ENCODE measurements around the gene SAAL1. TPM values are rescaled to one million over a fixed set of nuclear protein-coding genes. Genes with fewer than 3 reads are reported as not detected.

Gene SAAL1
- total and polyA plus RNA-seq, 2 donors (not counting 1 experiment from before 2014, with no cell fraction given): 12.8 to 35.2 TPM

Small RNAs within 50 kb of the gene (small RNA-seq; reads per million reads assigned to genes)
- not detected for gene HIGD1AP5 (ENCODE audit: insufficient read length, low read depth, low replicate concordance)

Other genes starting within 250 kb of the SAAL1 start
- gene SERGEF, start 93.0 kb downstream of the SAAL1 start, total RNA-seq: 52.5 and 54.3 TPM in 2 replicates
- 24.2 and 26.0 TPM in 2 replicates for gene SERGEF, start 93.0 kb downstream of the SAAL1 start, polyA plus RNA-seq
- gene TPH1, start 59.8 kb downstream of the SAAL1 start, total RNA-seq: 2.7 and 2.8 TPM in 2 replicates
- gene TPH1, start 59.8 kb downstream of the SAAL1 start, polyA plus RNA-seq: 0.51 and 1.5 TPM in 2 replicates
- not detected in 2 replicates for gene MRGPRX3, start 26.5 kb upstream of the SAAL1 start, total RNA-seq
- not detected in 2 replicates for gene MRGPRX3, start 26.5 kb upstream of the SAAL1 start, polyA plus RNA-seq
- gene MRGPRX4, start 66.8 kb upstream of the SAAL1 start, total RNA-seq: not detected in 2 replicates
- 0.12 TPM in 1 of 2 replicates, not detected in the other for gene MRGPRX4, start 66.8 kb upstream of the SAAL1 start, polyA plus RNA-seq
- gene SAA4, start 130.7 kb upstream of the SAAL1 start, total RNA-seq: not detected in 2 replicates
- not detected in 2 replicates for gene SAA4, start 130.7 kb upstream of the SAAL1 start, polyA plus RNA-seq
- not detected in 2 replicates for gene SAA2, start 142.6 kb upstream of the SAAL1 start, total RNA-seq
- gene SAA2, start 142.6 kb upstream of the SAAL1 start, polyA plus RNA-seq: not detected in 2 replicates
- not detected in 2 replicates for gene SAA1, start 160.2 kb upstream of the SAAL1 start, total RNA-seq
- not detected in 2 replicates for gene SAA1, start 160.2 kb upstream of the SAAL1 start, polyA plus RNA-seq
- gene HPS5, start 216.1 kb upstream of the SAAL1 start, total RNA-seq: 31.3 and 38.4 TPM in 2 replicates
- 15.2 and 16.5 TPM in 2 replicates for gene HPS5, start 216.1 kb upstream of the SAAL1 start, polyA plus RNA-seq
- gene GTF2H1, start 216.5 kb upstream of the SAAL1 start, total RNA-seq: 71.9 and 74.7 TPM in 2 replicates
- 42.0 and 43.7 TPM in 2 replicates for gene GTF2H1, start 216.5 kb upstream of the SAAL1 start, polyA plus RNA-seq